Measurements from ENCODE around the gene MCM7. TPM values are rescaled to one million over a fixed set of nuclear protein-coding genes. Genes with fewer than 3 reads are reported as not detected.
A peak's percentile ranks its signal among the peaks of the same experiment; 100 is the strongest.

Gene MCM7
- total and polyA plus RNA-seq, 2 of the 13 experiments (the other 11 are each of a cell fraction or from before 2014, with no cell fraction given), result 84.5 to 214 TPM

DNA sequence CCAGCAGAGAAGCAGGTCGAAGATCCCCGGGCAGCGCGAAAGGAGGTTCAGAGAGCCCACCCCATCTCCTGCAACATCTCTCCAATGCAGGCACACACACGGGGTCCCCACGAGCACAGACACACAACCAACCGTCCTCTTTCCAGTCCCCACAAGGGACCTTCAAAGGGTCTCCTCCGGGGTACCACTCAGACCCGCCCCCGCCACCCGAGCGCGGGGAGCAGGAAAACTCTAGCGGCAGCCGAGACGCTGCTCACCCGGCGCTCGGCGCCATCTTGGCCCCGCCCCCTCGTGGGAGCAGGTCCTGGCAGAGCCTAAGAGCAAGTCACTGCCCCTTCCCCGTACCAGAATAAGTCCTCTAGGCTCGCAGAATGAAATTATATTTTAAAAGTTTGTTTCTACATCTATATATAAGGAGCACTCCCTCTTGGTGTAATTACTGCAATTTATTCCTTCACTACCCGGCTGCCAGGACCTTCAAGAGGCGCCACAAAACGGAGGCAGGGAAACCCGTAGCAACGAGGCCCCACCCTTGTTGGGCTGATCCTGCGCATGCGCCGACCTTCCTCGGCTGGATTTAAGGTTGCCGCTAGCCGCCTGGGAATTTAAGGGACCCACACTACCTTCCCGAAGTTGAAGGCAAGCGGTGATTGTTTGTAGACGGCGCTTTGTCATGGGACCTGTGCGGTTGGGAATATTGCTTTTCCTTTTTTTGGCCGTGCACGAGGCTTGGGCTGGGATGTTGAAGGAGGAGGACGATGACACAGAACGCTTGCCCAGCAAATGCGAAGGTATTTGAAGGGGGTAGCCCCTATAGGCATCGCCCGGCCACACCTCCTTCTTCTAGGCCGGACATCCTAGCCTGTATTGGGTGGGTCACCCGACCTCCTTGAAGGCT, 18.1 kb upstream of the MCM7 start, which contains the start of the genes CNPY4 and TAF6 (continued):
- TF ChIP-seq, protein P1, sequence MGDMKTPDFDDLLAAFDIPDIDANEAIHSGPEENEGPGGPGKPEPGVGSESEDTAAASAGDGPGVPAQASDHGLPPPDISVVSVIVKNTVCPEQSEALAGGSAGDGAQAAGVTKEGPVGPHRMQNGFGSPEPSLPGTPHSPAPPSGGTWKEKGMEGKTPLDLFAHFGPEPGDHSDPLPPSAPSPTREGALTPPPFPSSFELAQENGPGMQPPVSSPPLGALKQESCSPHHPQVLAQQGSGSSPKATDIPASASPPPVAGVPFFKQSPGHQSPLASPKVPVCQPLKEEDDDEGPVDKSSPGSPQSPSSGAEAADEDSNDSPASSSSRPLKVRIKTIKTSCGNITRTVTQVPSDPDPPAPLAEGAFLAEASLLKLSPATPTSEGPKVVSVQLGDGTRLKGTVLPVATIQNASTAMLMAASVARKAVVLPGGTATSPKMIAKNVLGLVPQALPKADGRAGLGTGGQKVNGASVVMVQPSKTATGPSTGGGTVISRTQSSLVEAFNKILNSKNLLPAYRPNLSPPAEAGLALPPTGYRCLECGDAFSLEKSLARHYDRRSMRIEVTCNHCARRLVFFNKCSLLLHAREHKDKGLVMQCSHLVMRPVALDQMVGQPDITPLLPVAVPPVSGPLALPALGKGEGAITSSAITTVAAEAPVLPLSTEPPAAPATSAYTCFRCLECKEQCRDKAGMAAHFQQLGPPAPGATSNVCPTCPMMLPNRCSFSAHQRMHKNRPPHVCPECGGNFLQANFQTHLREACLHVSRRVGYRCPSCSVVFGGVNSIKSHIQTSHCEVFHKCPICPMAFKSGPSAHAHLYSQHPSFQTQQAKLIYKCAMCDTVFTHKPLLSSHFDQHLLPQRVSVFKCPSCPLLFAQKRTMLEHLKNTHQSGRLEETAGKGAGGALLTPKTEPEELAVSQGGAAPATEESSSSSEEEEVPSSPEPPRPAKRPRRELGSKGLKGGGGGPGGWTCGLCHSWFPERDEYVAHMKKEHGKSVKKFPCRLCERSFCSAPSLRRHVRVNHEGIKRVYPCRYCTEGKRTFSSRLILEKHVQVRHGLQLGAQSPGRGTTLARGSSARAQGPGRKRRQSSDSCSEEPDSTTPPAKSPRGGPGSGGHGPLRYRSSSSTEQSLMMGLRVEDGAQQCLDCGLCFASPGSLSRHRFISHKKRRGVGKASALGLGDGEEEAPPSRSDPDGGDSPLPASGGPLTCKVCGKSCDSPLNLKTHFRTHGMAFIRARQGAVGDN (CRISPR knock-in tag; IDR thresholded peaks at IDR 0.05), result peak; percentile 60
- no peak; the same call in 1 of the 2 replicates for TF ChIP-seq NFKBIZ (CRISPR knock-in tag; IDR thresholded peaks at IDR 0.05)
- peak; percentile 44; the same call in 1 of the 2 replicates for TF ChIP-seq NRL (CRISPR knock-in tag; IDR thresholded peaks at IDR 0.05; ENCODE audit: borderline replicate concordance)
- no peak for TF ChIP-seq ZNF431 (CRISPR knock-in tag; IDR thresholded peaks at IDR 0.05; ENCODE audit: borderline replicate concordance, low read depth)
- TF ChIP-seq, protein P2, sequence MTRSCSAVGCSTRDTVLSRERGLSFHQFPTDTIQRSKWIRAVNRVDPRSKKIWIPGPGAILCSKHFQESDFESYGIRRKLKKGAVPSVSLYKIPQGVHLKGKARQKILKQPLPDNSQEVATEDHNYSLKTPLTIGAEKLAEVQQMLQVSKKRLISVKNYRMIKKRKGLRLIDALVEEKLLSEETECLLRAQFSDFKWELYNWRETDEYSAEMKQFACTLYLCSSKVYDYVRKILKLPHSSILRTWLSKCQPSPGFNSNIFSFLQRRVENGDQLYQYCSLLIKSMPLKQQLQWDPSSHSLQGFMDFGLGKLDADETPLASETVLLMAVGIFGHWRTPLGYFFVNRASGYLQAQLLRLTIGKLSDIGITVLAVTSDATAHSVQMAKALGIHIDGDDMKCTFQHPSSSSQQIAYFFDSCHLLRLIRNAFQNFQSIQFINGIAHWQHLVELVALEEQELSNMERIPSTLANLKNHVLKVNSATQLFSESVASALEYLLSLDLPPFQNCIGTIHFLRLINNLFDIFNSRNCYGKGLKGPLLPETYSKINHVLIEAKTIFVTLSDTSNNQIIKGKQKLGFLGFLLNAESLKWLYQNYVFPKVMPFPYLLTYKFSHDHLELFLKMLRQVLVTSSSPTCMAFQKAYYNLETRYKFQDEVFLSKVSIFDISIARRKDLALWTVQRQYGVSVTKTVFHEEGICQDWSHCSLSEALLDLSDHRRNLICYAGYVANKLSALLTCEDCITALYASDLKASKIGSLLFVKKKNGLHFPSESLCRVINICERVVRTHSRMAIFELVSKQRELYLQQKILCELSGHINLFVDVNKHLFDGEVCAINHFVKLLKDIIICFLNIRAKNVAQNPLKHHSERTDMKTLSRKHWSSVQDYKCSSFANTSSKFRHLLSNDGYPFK (CRISPR knock-in tag; IDR thresholded peaks at IDR 0.05; ENCODE audit: borderline replicate concordance), result peak; percentile 53; the same call in 1 of the 2 replicates
- TF ChIP-seq ARNT2 (CRISPR knock-in tag; IDR thresholded peaks at IDR 0.05; ENCODE audit: low read depth), result no peak
- TF ChIP-seq IKZF1 (IDR thresholded peaks at IDR 0.05), result no peak
- no peak for TF ChIP-seq TCF12 (IDR thresholded peaks at IDR 0.05)
- TF ChIP-seq TCF12 (CRISPR knock-in tag; IDR thresholded peaks at IDR 0.05), result no peak
- TF ChIP-seq HDAC2 (CRISPR knock-in tag; IDR thresholded peaks at IDR 0.05), result peak; percentile 21
- peak; percentile 76 for TF ChIP-seq AGO1 (IDR thresholded peaks at IDR 0.05; ENCODE audit: low read depth, low read length, poor library complexity, severe bottlenecking)
- TF ChIP-seq, protein P3, sequence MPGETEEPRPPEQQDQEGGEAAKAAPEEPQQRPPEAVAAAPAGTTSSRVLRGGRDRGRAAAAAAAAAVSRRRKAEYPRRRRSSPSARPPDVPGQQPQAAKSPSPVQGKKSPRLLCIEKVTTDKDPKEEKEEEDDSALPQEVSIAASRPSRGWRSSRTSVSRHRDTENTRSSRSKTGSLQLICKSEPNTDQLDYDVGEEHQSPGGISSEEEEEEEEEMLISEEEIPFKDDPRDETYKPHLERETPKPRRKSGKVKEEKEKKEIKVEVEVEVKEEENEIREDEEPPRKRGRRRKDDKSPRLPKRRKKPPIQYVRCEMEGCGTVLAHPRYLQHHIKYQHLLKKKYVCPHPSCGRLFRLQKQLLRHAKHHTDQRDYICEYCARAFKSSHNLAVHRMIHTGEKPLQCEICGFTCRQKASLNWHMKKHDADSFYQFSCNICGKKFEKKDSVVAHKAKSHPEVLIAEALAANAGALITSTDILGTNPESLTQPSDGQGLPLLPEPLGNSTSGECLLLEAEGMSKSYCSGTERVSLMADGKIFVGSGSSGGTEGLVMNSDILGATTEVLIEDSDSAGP (CRISPR knock-in tag; IDR thresholded peaks at IDR 0.05; ENCODE audit: borderline replicate concordance), result peak; percentile 99
- TF ChIP-seq ATF7 (IDR thresholded peaks at IDR 0.05), result no peak
- no peak for TF ChIP-seq ATF7 (CRISPR knock-in tag; IDR thresholded peaks at IDR 0.05)
- peak; percentile 6 to 25; a peak in 1 of 4 replicates for TF ChIP-seq NR2F1 (CRISPR knock-in tag; IDR thresholded peaks at IDR 0.05)
- TF ChIP-seq, protein P4, sequence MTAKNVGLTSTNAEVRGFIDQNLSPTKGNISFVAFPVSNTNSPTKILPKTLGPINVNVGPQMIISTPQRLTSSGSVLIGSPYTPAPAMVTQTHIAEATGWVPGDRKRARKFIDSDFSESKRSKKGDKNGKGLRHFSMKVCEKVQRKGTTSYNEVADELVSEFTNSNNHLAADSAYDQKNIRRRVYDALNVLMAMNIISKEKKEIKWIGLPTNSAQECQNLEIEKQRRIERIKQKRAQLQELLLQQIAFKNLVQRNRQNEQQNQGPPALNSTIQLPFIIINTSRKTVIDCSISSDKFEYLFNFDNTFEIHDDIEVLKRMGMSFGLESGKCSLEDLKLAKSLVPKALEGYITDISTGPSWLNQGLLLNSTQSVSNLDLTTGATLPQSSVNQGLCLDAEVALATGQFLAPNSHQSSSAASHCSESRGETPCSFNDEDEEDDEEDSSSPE (CRISPR knock-in tag; IDR thresholded peaks at IDR 0.05), result peak; percentile 71; the same call in 1 of the 2 replicates
- TF ChIP-seq ZBTB7B (CRISPR knock-in tag; IDR thresholded peaks at IDR 0.05), result no peak
- peak; percentile 83 for TF ChIP-seq PHF8 (CRISPR knock-in tag; IDR thresholded peaks at IDR 0.05)
- TF ChIP-seq POGZ (CRISPR knock-in tag; IDR thresholded peaks at IDR 0.05), result 0 out of 2 replicates have a peak, but pooled peaks have one; percentile 7

All from HepG2 (cell line).